CMK (cell line): ENCODE measurements around the gene SNRPN.
"Not testable (repeated sequence)": the region's sequence is repeated elsewhere in the genome, so short reads cannot be mapped to it uniquely, and the experiment has no call there.

Experiments used
- DNase-seq: peaks from one replicate; pipeline ENCODE4 v3.0.0-alpha.2; 2010; ENCODE audit warnings: low read depth

Gene SNRPN

DNA sequence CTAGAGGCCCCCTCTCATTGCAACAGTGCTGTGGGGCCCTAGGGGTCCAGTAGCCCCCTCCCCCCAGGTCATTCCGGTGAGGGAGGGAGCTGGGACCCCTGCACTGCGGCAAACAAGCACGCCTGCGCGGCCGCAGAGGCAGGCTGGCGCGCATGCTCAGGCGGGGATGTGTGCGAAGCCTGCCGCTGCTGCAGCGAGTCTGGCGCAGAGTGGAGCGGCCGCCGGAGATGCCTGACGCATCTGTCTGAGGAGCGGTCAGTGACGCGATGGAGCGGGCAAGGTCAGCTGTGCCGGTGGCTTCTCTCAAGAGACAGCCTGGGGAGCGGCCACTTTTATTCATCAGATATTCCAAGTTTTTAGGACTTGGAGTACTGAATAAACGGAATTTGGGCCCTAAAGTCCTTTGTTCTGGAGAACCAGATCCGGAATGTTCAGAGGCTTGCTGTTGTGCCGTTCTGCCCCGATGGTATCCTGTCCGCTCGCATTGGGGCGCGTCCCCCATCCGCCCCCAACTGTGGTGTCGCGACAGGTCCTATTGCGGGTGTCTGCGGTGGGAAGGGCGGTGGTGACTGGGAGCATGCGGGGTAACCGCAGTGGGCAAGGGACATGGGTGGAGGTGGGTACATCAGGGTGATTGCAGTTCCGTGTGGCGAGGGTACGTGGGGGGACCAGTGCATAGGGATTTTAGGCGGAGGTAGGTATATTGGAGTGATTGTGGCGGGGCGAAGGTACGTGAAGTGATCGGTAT lies at the start of gene SNRPN, which contains the start of gene SNURF:
TSS of gene SNRPN (plus strand) at position 205 of the 748 bp plus-strand sequence. CDS start 19,467 bp downstream, outside the sequence.
TSS of gene SNURF (plus strand) at position 205 of the 748 bp plus-strand sequence. CDS start at position 267, 62 bp downstream.
- no peak for DNase-seq

DNA sequence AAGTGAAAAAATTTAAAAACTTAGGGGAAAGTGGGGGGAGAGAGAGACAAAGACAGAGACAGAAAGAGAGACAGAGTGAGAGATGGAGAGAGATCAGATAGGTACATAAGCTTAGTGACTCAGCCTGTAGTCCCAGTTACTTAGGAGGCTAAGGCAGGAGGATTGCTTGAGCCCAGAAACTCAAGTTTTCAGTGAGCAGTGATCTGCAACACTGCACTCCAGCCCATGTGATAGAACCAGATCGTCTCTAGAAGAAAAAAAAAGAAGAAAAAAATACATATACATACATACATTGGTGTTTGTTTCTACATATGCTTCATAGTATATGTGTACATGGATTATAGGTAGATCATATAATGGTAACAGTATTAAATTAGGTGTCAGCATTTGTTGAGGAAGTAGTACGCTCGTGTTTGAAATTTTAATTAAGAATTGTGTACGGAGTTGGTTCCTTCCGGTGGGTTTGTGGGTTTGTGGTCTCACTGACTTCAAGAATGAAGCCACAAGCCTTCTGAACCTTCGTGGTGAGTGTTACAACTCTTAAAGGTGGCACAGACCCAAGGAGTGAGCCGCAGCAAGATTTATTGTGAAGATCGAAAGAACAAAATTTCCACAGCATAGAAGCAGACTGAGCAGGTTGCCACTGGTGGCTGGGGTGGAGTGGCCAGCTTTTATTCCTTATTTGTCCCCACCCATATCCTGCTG lies 38.3 kb upstream of the SNRPN start:
- no peak for DNase-seq

DNA sequence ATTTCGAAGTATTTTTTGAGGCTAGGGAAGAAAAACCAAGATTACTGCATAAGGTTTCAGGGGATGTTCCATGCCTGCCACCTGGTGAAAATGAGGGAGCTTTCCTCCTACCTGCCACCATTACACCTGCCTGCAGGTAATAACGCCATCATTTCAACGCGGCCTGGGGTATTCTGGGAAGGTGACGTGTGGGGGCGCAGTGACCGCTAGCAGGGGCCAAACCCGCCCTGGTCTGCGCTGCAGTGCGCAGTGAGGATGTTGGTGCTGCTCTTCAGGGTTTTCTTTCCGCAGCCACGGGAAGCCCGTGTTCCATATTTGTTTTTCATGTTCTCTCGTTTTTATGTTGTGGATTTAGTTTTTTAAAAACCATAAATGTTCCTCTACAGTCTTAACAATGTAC lies 37.4 kb upstream of the SNRPN start:
- DNase-seq, result no peak

DNA sequence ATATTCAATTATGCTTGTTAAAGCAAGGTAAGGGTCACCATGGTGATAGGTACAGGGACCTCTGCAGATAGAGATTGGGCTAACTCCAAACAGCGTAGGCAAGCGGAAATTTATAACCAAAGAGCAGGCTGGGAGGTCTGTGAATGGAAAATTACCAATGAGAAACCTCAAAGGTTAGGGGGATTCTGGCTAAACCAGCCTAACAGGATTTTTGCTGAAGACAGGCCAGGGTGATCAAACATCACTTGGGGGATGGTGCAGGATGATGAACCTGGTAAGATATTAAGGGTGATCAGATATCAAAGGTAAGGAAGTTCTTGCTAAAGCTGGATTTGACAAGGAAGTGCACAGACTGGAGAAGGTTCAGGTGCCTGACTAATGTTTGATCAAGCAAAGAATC lies 35.3 kb upstream of the SNRPN start:
- no peak for DNase-seq

DNA sequence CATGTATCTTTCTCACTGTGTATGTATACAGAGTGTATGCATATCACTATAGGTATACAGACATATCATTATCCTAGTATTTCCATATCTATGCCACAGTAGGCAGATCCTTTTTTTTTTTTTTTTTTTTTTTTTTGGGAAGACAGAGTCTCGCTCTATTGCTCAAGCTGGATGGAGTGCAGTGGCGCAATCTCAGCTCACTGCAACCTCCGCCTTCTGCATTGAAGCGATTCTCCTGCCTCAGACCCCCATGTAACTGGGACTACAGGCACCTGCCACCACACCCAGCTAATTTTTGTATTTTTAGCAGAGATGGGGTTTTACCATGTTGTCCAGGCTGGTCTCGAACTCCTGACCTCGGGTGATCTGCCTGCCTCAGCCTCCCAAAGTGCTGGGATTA lies 32.0 kb upstream of the SNRPN start:
- DNase-seq, result not testable (repeated sequence)

DNA sequence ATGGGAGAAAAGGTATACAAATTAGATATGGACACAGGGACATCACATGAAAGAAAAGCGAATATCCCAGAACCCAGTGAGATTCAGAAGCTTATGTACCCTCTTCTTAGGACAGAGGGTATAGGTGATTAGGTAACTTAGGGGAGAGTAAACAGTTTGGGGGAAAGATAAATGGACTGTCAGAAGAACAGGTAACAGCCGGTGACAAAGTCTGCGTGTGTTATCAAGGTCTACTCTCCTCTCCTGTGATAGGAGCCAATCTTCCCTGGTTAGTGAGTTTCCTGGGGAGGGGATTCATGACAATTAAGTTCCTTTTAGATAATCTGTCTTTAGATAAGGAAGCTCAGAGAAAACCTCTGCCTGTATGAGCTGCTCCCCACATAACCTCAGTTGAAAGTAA lies 30.6 kb upstream of the SNRPN start:
- DNase-seq, result no peak

DNA sequence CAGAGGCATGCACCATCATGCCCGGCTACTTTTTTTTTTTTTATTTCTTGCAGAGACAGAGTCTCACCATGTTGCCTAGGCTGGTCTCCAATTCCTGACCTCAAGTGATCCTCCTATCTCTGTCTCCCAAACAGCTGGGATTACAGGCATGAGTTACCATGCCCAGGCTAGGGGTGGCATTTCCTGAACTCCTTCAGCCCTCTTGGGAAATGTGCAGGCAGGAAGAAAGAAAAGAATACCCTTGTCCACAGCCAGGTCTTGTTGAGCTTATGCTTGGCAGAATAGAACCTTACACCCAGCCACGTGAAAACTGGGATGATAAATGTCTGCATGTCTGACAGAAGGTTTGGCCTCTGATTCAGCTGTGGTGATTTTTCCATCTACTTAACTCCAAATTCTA lies 30.2 kb upstream of the SNRPN start:
- no peak for DNase-seq

DNA sequence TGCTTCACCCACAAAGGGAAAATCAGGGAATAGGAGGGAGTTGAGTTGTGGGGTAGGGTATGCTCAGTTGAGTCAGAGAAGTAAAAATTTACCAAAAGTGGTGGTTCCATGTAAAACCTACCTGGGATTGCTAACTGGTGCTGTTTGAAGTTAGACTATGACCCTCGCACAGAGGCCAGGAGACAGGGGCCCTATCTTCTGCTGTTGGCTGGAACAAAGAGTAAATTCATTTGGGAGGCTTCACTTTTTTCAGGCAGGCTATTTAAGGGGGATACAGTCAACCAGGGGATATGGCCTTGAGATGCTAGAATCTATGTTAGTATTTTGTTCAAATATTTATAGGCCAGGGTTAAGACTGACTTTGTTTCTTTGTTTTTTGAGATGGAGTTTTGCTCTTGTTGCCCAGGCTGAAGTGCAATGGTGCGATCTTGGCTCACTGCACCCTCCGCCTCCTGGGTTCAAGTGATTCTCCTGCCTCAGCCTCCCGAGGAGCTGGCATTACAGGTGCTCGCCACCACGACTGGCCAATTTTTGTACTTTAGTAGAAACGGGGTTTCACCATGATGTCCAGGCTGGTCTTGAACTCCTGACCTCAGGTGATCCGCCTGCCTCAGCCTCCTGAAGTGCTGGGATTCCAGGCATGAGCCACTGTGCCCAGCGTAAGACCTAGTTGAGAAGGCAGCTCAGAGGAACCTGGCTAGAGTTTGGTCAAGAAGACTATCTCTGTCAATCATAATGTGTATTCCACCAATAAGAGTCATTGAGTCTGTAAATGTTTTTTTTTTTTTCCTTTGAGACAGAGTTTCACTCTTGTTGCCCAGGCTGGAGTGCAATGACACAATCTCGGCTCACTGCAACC lies 22.7 kb upstream of the SNRPN start:
- not testable (repeated sequence) for DNase-seq

DNA sequence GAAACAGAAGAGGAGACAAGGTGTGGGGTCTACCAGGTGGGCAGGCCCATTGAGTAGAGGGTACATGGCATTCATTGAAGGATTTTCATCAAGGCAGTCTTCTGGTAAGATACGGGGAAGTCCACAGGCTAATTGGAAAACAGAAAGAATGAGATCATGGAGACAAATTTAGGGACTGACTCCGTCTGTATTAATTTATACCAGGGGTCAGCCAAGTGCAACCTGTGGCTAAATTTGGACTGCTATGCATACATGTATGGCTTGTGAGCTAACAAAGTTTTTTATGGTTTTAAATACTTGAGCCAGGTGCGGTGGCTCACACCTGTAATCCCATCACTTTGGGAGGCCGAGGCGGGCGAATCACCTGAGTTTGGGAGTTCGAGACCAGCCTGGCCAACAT lies 21.1 kb upstream of the SNRPN start:
- DNase-seq, result no peak

DNA sequence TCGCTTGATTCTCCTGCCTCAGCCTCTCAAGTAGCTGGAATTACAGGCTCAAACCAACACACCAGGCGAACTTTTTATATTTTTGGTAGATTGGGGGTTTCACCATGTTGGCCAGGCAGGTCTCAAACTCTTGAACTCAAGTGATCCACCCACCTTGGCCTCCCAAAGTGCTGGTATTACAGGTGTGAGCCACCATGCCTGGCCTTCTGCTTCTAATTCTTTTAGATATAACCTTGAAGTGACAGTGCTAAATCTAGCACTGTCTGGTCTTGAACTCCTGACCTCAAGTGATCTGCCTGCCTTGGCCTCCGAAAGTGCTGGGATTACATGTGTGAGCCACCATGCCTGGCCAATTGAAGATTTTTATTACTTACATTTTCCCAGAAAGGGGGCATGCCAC lies 16.6 kb upstream of the SNRPN start:
- DNase-seq, result not testable (repeated sequence)

DNA sequence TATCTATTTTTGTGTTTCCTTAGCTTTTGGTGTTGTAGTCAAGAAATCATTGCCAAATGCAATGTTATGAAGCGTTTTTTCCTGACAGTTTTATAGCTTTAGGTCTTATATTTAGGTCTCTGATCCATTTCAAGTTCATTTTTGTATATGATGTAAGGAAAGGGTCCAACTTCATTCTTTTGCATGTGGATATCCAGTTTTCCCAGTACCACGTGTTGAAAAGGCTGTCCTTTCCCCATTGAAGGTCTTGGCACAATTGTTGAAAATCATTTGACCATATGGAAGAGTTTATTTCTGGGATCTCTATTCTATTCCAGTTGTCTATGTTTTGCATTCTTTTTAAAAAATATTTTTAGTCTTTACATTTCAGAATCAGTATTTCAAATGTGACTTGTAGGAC lies 14.6 kb upstream of the SNRPN start:
- DNase-seq, result no peak

DNA sequence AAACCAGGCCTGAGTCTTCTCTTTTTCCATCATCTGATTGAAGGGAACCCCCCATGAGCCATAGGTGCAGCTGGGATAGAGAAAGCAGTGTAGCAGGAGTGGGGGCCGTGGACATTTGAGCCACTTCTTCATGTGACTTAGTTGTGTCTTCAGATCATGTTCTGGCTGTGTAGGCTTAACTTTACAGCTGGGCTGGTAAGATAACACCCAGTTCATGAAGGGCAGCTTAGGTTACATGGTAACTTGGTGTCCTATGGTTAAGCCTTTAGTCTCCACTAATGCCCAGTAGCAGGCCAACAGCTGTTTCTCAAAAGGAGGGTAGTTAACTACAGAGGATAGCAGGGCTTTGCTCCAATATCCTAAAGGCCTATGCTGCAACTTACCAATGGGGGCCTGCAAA lies 11.4 kb upstream of the SNRPN start:
- DNase-seq, result no peak

DNA sequence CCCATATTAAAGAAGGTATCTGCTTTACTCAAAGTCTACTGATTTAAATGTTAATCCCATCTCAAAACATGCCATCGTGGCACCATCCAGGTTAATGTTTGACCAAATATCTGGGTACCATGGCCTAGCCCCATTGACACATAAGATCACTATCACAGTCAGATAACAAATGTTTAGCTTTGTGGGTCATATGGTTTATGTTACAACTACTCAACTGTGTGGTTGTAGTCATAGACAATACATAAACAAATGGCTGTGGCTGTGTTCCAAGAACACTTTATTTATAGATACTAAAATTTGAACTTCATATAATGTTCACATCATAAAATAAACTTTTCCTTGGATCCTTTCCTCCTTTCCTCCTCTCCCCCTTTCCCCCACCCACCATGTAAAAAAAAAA lies 9.8 kb upstream of the SNRPN start:
- DNase-seq, result no peak

DNA sequence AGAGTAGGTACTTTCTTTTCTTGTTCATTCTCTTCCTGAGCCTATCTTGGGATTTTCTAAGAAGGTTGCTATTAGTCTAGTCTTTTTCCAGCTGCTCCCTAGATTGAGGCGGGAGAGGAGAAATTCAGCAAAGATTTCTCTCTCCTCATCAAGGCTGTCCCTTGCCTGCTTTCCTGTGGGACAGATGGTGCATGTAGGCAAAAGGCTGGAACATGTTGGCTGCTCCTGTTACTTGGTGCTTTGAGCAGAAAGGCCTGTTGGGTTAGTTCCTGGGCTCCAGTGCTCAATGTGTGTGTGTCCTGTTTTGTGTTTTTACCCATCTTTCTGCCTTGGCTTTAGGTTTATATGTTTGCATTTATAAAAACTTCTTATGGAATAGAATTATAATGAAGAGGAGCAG lies 9.1 kb upstream of the SNRPN start:
- no peak for DNase-seq

DNA sequence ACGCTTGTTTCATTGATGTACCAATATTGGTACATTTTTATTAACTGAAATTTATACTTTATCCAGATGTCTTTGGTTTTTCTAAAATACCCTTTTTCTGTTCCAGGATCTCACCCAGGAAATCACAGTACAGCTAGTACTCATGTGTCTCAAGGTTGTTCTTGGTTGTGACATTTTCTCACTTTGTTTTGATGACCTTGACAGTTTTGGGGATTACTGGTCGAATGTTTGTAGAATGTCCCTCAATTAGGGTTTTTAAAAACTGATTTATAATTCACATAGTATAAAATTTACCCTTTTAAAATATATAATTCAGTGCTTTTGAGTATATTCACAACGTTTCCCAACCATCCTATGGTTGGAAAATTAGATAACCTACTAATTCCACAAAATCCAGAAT lies 6.3 kb upstream of the SNRPN start:
- DNase-seq, result no peak

DNA sequence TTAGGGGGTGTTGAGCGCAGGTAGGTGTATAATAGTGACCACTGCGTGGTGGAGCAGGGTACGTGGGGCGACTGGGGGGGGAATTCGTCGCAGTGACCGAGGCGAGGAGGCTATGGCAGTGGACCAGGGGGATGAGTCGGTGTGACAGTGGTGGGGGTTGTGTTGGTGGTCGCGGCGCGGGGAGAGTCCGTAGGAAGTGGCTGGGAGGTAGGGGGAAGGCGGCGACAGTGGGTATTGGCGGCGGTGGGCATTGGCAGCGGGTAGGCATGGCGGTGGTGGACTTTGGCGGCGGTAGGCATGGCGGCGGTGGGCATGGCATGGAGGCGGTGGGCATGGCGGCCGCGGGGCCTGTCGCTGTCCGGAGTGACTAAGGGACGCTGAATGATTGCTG lies 739 bp downstream of the SNRPN start:
- no peak for DNase-seq

DNA sequence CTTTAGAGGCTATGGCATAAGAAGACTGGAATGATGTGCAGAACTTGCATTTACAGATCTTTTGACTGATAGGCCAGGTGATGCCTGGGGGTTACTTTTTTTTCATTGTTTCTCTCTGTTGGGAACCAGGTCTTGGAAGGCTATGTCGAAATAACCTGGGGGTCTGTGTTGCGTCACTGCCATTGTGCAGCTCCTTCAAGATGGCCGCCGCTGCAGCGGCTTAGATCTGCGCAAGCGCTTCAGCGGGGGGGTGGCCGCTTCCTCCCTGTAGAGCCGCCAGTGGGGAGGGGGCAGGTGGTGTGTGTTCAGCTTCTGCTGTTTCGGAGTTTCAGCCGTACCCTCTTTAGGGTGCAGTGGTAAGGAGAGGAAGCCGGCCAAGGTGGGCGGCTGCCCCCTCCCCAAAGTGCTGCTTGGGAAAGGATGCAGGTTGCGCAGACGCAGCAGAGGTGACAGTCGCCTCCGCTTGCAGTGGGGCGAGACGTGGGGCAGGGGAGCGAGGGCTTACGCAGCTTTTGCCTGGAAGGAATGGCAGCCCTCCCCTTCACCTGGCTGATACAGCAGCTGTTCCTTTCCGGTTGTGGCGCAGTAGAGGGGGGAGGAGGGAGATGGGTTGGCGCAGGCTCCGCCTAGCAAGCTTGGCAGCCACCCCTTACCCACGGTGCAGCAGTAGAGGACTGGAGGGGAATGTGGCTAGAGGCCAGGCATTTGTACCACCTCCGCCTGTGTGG lies 1.5 kb downstream of the SNRPN start:
- no peak for DNase-seq

DNA sequence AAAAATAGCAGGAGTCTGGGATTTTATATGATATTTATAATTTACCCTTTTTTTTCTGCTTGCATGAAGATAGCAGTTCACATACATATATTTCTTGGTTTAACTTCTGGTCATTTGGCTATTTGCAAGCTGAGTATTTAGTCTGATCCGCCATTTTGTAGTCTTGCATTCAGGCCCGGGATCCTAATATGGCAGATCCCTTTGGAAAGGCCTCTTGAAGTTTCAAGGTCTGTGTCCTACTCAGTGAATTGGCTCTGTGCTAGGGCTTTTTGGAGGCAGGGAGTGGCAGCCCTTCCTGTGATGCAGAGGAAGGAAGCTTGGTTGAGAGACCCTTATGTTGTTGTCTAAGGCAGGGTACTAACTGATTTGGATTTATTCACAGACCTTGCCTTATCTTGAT lies 2.9 kb downstream of the SNRPN start:
- DNase-seq, result no peak

DNA sequence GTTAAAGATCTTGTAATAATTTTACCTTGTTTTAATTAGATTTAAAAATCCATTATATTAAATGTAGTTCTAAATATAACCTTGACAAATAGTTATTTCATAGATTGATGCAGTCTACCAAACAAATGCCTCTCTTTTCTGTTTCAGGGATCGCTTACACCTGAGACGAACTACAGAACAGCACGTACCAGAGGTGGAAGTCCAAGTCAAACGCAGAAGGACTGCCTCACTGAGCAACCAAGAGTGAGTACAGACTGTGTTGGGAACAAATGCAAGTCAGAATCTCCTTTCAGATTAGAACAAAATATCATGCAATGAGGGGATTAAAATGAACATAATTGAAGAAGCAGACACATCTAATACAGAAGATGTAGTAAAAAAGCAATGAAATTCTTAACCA lies 7.2 kb downstream of the SNRPN start:
- DNase-seq, result no peak

DNA sequence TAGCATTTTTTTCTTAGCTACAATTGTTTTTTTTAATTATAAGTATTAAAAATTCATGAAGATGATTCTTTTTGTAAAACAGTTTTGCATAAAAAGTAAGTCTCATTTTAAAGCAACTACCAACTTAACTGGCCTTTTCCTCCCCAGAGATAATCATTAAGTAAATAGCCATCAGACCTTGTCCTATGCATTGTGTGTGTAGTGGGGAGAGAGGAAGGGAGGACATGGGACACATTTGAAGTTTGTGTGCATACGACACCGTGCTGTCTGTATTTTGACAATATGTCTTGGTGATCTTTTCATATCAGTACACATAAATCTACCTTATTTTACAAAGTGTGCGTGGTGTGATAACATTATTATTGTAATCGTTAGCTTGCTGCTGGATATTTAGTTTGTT lies 8.1 kb downstream of the SNRPN start:
- no peak for DNase-seq

DNA sequence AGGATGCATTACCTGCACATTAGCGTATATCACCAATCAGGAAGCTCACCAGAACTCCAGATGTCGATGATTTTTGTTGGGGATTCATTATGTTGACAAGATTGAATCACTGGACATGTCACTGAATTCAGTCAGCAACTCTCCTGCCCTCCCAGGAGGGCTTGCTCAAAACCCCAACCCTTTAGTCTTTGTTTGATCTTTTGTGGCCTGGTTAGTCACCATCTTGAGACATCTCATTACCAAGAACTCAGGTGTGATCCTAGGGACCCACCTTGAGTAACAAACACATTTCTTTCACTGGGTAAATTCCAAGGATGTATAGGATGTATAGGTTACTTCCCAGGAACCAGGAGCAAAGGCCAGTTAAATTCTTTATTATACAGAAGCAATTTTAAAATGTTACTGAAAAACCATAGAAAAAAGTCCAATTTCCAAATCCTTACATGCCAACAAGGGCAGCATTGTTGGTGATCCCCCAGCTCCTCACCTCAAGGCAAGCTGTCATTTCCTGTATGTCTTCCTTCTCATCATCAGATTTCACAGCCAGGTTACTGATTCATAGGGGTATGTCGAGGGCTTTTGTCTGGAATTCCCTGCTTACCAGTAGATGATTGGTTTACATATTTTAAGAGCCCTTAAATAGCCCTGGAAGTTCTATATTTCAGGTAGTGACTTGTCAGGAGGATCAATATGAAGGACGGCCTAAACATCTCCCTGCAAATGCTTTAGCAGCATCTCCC lies 11.7 kb downstream of the SNRPN start:
- no peak for DNase-seq
